GM19240 (cell line): ENCODE data around the gene PIK3R4.

Experiments
- DNase-seq: peaks from one replicate; pipeline ENCODE4 v3.0.0; 2011; ENCODE audit warnings: low spot score; ENCODE audit not compliant: insufficient read length

Gene PIK3R4

DNA sequence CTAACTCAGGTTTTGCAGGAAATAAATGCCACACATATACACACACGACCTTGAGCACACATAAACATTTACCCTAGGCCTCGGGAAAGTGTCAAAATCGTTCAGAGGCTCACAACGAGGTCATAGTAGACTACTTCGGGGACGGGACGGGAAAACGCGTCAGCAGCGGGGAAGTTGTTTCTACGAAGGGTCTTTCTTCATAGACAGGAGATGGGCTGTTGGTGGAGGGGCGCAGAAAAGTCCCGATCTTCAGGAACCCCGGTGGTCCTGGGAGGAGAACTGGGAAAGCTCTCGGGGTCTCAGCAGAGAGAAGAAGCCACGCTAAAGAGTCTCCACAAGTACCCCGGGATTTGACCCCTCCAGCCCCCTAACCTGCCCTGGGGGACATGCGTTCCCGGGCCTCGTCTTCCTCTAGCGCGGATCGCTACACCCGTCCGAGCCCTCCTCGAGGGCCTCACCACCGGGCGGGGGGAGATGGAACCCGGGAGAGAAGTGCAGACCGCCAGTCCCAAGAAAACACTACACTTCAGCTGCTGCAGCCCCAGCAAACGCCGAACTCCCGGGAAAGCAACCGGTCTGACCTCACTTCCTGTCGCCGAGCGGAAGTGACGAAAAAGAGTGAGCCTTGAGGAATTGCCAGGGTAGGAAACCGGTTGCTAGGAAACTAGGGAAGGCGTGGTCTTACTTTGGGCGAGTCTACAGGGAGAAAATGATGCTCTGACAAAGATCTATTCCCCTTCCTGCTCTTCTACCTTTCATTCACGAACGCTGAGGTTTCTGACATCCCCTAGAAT lies at the start of gene PIK3R4:
TSS of gene PIK3R4 (minus strand) at position 584 of the 794 bp plus-strand sequence. CDS start 1,611 bp downstream, outside the sequence.
- peak; percentile 62 for DNase-seq

DNA sequence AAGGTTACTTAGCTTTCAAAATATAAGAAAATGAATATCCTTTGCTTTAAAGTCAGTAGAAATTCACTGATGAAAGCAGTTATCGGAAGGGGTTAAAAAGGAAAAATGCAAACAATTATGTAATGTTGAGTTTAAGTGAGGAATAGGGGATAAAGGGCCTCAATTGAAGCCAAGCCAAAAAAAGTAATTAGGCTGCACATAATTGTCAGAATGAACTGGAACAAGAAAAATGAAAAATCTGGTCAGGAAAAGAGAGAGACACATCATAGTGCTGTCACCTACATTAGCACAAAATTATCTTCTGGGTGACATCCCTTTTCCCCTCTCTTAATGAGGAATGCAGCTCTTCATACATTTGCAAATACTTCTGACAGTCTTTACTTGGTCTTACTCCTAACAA lies 48.8 kb upstream of the PIK3R4 start:
- DNase-seq: no peak

DNA sequence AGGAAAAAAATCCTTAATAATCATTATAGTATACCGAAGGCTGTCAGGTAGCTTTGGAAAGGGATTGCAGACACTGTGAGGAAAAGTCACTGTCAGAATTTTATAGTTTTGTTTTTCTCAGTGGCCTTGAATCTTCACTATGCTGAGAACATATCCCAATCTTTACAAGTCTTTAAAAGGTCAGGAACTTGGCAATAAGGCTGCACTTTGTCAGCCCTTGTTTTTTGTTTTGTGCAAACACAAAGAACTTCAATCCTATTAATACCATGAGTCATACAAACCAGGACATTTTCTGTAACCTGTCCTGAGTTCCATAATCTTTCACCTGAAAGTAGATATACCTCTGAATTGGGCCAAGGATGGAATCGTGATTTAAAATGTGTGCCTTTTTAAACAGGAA lies 45.6 kb upstream of the PIK3R4 start:
- no peak for DNase-seq

DNA sequence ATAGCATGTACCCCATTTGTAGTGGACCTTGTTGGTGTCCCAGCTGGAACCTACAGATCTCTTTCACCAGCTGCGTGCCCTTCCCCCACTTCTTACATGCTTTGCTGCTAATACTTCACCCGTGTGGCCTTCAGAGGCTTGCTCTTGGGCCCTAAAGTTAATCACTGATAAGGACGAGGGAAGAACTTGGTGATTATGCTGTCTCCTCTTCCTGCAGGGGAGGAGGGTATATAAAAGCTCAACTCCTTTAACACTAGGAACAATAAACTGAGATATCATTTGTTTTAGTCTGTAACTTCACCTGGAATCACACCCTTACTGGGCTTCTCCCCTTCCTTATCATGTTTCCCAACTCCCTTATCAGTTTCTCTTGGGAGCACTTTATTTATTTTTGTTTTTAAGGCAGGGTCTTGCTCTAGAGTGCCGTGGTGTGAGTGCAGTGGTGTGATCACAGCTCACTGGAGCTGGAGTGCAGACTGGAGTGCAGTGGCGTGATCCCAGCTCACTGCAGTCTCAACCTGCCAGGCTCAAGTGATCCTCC lies 43.2 kb upstream of the PIK3R4 start:
- no peak for DNase-seq

DNA sequence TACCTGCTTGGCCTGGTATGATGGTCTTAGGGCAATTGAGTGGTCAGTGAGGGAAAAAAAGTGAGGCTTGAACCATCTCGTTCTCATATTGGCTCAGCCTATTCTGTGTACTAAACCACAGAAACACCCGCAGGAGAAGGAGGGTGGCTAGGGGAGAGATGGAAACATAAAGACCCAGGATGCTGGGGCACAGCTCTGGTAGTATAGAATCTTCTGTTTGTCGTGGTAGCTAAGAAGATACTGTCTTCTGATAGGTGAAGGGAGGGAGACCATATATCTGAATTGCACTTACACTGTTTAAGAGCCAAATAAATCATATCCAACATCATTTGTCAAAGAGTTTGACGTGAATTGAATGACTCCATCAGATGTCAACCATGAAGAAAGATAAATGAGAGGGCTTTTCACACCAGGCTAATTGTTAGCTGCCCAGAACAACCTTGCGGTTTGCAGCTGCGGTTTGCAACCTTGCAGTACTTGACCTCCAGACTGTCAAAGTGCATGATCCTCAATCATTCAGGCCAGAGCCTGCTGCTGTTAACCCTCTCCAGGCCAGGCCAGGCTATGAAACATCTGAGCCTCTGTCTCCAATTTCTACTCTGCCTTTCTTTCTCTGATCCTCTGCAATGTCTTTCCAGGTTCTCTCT lies 40.9 kb upstream of the PIK3R4 start:
- no peak for DNase-seq

DNA sequence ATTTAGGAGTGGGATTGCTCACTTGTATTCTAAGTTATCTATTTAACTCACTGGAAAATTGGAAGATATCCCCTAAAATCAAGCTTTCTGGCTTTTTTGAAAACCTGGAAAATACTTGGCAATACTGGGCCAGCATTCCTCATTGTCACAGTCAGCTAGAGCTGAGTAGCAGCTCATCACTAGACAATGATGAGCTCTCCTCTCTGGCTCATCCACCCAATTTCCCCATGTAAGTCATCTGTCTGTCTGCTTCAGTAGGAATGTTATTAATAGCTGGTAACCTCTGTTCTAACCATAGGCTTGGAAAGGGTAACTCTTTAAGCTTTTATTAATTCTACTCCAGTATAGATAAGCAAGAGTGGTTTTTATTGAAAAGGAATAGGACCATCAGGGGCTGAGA lies 39.7 kb upstream of the PIK3R4 start:
- DNase-seq: no peak

DNA sequence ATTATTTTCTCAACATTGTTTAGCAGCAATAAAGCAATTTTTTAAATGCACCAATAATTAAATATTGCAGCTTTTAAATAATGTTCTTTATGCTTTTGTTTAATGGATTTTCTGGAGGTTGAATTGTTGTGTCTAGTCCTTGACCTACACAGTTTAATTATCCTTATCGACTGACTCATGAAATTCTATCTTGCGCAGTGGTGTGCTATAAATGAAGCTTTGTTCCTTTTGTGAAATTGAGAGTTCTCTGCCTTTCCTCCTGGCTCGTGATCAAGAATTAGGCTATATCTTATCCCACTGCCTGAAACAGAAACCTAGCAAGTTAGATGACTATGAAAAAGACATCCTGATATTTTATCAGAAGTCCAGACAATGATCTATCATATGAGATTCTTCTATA lies 37.0 kb upstream of the PIK3R4 start:
- DNase-seq: no peak

DNA sequence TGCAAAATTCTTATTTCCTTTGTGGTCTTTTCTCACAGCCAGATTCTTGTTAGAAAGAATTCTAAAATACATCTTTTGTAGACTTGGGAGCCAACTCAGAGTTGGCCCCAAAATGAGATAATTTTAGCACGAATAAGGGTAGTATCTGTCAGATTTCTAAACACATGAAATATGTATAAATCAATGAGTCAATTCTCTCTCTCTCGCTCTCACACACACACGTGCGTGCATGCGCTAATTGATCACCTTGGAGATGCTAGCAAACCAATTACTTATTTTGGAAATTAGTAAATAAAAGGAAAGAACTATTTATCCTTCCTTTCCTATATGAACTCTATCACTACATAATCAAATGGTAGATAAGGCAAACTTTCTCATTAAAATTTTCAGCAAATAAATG lies 32.9 kb upstream of the PIK3R4 start:
- no peak for DNase-seq

DNA sequence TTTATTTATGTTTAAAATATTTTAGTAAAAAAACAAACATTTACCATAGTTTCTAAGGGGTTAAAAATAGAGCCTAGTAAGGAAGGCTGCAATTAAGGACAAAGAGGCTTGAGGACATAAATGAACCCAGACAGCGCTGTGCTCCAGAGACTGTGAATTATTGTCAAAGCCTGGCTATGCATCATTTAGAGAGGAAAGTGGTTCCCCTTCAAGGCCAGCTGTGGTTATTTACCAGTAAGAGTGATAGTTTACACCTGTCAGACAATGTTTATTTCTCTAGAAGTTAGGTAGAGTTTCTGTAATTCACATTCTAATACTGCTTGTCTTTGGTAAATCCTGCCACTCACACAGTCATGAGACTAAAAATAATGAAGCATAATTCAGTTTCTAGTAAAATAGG lies 32.4 kb upstream of the PIK3R4 start:
- peak; percentile 13 for DNase-seq

DNA sequence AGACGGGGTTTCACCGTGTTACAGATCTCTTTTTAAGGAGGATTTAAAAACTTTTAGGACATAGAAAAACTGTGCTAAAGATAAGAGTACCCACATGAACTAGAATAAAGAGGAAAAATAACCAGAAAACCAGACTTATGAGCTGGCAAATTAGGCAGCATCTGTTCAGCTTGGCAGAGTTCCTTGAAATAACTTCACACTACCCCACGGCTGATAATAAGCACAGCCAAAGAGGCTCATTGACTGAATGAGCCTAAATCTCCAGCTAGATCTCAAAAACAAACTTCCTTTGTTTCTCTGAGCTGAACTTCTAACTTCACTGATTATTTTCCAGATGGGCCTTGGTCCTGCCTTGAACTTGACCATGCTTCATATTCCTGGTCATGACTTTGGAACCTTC lies 26.7 kb upstream of the PIK3R4 start:
- DNase-seq: no peak

DNA sequence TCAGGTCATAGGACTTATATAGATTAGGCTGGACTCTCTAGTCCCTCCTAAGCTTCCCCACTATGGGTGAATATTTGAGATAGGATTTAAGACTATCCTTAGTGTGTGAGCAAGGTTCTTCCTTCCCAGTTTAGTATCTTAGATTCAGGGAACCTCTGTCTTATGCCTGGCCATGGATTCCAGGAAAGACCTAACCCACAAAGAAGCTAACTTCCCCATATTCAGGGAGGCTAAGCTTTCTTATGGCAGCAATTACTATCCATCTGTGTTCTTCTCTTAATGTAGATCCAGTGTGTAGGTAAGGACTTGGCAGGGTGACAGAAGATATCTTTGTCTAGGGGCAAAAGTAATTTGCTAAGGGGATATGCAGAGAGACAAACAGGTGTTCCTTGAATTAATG lies 25.5 kb upstream of the PIK3R4 start:
- DNase-seq: no peak

DNA sequence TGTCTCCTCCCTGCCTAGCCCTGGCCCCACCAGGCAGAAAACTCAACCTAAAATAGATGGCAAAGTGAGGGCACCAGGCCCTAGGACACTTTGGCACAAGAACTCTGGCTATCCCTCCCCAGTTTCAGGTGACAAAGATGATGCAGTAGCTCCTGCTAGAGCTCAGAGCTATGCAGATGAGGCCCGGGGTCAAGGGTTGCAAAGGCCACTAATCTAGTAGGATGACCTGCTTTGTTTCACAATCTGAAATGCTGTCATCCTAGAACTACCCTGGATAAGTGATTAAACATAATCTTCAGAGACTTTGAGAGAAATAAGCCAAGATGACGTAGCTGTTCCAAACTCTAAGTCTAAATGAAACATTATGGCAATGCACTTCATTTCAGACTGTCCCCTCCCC lies 24.0 kb upstream of the PIK3R4 start:
- no peak for DNase-seq

DNA sequence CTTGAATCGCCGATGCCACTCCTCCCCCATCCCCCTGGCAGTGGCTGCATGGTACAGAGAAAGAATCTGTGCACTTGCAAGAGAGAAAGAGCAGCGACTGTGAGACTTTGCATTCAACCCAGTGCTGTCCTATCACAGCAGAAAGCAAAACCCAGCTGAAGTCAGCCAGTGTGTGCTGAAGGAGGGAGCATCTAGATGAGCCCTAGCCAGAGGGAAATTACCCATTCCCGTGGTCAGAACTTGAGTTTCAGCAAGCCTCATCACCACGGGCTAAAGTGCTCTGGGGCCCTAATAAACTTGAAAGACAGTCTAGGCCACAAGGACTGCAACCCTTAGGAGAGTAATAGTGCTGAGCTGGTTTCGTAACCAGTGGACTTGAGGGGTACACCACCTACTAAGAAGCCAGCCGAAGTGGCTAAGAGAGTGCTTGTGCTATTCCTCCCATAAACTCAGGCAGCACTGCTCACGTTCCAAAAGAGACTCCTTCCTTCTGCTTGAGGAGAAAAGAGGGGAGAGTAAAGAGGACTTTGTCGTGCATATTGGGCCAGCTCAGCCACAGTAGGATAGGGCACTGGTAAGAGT lies 15.2 kb upstream of the PIK3R4 start:
- DNase-seq: no peak

DNA sequence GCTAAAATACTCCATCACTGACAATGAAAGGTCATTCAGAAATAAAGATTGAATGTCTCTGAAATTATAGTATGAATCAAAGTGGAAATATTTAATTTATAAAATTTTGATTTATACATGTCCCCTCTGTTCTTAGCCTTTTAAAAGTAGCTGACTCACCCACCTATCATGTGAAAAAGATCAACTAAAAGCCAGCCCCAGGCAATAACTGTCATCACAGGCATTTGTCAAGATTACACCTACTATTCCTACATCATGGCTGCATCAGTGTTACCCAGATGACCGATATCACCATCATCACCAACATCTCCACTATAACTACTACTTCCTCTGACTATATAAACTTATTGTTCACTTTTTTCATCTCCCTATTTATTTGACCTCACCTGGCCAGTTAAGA lies 14.3 kb upstream of the PIK3R4 start:
- no peak for DNase-seq

DNA sequence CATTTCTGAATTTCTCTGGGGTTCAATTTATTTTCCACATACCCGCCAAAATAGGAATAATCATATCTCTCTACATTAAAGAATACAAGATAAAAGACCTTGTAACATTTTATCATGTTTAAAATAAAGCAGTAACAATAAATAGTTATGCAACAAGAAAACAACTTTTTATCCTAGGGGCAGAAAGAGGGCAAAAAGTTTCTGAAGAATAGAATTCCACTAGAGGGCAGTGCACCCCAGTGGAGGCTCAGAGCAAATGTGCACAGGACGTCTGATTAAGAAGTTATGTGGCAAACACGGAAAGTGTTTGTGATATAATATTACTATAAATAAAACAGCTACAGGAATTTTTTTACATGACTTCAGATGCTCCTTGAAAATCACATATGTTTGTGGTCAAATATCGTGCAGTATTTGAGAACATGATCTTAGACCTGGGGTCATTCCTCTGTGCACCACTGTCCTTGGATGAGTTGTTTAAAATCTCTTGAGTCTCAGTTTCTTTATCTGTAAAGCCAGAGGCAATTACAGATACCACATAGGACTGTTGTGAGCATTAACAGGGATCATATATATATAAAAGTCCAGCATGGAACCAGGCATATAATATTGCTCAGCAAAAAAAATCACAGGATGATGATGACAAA lies 13.2 kb upstream of the PIK3R4 start:
- peak; percentile 27 for DNase-seq

DNA sequence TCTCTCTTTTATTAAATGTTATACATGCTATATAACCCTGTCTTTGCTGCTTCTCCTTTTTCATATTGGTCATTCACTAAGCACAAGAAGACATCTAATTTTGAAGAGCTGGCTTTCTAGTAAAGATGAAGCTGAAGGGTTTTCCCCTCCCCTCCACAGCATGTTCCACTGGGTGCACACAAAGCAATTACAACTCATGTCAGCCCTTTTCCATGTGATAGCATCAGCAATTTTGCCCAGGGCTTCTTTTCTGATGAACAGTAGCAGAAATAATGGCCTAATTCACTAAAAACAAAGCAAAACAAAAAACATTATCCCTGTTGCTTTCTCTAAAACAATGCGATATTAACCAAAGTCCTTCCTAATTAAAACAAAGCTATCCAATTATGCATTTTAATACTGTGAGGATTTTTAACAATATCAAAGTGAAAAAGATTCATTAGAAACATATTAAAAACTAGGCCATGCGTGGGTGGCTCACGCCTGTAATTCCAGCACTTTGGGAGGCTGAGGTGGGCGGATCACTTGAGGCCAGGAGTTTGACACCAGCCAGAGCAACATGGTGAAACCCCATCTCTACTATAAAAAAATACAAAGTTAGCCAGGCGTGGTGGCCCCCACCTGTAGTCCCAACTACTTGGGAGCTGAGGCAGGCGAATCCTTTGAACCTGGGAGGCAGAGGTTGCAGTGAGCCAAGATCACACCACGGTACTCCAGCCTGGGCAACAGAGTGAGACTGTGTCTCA lies 12.2 kb upstream of the PIK3R4 start:
- no peak for DNase-seq

DNA sequence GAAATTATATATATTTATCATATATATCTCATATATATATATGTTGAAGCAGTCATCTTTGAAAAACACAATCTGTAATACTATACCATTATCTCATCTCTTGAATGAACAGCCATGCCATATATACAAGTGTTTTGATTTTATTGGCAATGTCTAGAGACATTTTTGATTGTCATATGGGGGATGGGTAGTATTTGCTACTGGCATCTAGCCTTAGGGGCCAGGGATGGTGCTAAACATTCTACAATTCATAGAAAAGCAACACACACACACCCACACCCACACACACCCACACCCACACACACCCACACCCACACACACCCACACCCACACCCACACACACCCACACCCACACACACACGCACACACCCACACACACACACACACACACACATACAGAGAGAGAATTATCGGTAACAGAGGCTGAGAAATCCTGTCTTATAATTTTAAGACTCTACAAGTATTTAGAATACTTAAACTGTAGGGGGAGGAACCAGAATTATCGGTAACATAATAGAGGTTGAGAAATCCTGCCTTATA lies 11.1 kb upstream of the PIK3R4 start:
- no peak for DNase-seq

DNA sequence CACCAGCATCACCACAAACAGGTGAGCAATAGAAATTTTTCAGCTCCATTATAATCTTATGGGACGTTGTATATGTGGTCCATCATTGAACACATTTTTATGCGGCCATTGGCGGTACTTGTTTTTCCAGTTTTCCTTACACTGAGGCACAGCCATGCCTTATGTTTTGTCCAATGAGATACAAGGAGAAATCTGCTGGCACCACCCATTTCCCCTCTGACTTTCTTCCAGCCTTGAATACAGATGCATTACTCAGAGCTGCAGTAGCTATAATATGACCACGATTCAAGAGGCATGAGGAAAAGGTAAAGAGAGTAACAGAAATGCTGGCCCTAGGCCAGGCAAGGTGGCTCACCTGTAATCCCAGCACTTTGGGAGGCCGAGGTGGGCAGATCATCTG lies 9.0 kb upstream of the PIK3R4 start:
- DNase-seq: no peak

DNA sequence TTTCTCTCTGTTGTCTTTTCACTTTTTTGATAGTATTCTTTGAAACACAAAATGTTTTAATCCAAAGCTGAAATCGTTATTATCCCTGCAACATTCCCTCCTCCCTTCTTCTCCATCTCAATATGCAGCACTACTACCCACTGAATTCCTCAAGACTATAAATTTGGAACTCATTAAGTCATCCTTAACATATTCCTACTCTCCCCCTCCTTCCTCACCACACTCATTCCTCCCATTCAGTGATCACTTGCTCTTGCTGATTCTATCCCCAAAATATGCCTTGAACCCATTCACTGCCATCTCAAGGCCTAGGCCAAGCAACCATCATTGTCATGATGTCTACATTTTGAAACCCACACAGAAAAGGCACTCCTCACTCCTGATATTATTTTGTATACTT lies 2.4 kb upstream of the PIK3R4 start:
- DNase-seq: no peak

DNA sequence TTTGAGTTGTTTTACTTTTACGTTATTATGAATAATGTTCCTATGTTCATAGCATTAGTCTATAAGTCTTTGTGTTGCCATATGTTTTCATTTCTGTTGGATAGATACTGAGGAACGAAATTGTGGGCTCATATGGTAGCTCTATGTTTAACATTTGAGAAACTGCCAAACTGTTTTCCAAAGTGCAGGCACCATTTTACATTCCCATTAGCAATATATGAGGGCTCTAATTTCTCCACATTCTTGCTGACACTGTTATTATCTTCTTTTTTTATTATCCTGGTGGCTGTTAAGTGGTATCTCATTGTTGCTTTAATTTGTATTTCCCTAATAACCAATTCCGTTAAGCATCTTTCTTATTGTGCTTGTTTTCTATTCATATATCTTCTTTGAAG lies 1.8 kb upstream of the PIK3R4 start:
- DNase-seq: no peak

DNA sequence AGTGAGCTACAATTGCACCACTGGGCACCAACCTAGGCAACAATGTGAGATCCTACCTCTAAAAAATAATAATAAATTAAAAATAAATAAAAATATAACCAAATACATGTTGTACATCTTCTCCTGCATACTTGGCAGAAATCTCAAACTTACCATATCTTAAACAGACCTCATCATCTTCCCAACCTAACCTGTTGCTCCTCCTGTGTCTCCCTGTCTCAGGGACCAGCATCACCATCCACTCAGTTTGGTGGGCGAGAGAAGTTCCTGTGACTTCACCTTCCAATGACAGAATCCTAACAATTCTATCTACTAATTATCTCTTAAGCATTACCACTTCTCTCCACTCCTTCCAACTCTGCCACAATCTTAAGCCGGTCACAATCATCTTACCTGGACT lies 3.3 kb downstream of the PIK3R4 start:
- no peak for DNase-seq
